HepG2 (cell line): ENCODE results near the gene PSMD9. TPM values are rescaled to one million over a fixed set of nuclear protein-coding genes. Genes with fewer than 3 reads are reported as not detected.

Source experiments
- ATAD3A ChIP-seq: sonication (generic); formaldehyde crosslinking; IDR thresholded peaks from 2 replicates; pipeline ENCODE4 v1.4.0; 2020; ENCODE audit warnings: missing genetic modification reagents
- EP300 ChIP-seq, 3 experiments: sonication (generic) in 1 of 3; formaldehyde crosslinking in 1 of 3; IDR thresholded peaks; 2 replicates each; pipeline versions ENCODE4 v1.5.1 to v1.6.1; 2011 to 2020; ENCODE audit warnings: low read depth in 2 of 3, low read length in 2 of 3, borderline replicate concordance in 1 of 3, improper control_type of control experiment in 1 of 3, mild to moderate bottlenecking in 1 of 3, missing genetic modification reagents in 1 of 3, moderate library complexity in 1 of 3
- GMEB2 ChIP-seq: IDR thresholded peaks from 2 replicates; pipeline ENCODE4 v1.6.1; 2016; ENCODE audit warnings: missing biosample characterization, missing genetic modification reagents, low read depth
- GRHL1 ChIP-seq: sonication (generic); formaldehyde crosslinking; conservative IDR thresholded peaks from 2 replicates; pipeline ENCODE4 v1.8.0; 2022; ENCODE audit warnings: missing genetic modification reagents
- HDAC6 ChIP-seq: fragments of 200-600 bp; sonication (generic); IDR thresholded peaks from 2 replicates; pipeline ENCODE4 v1.7.0; 2017; ENCODE audit warnings: mild to moderate bottlenecking, antibody characterized with exemption, low read length, low read depth
- KDM3A ChIP-seq: IDR thresholded peaks from 2 replicates; pipeline ENCODE4 v1.6.1; 2018; ENCODE audit warnings: low read depth, missing compliant biosample characterization
- NFRKB ChIP-seq: fragments of 450-650 bp; IDR thresholded peaks from 2 replicates; pipeline ENCODE4 v1.6.1; 2017
- PRPF4 ChIP-seq: fragments of 200-400 bp; formaldehyde crosslinking; IDR thresholded peaks from 2 replicates; pipeline ENCODE4 v1.6.1; 2016; ENCODE audit warnings: low read length, low read depth; ENCODE audit not compliant: poor library complexity, severe bottlenecking
- SNAPC4 ChIP-seq: sonication (generic); formaldehyde crosslinking; IDR thresholded peaks from 2 replicates; pipeline ENCODE4 v1.4.0; 2020; ENCODE audit warnings: mild to moderate bottlenecking, missing genetic modification reagents
- TP53 ChIP-seq: sonication (generic); formaldehyde crosslinking; conservative IDR thresholded peaks from 2 replicates; pipeline ENCODE4 v1.4.0; 2020; ENCODE audit warnings: missing genetic modification reagents
- U2AF1 ChIP-seq: fragments of 200-400 bp; formaldehyde crosslinking; optimal IDR thresholded peaks from 2 replicates; pipeline ENCODE3; 2017; ENCODE audit warnings: mild to moderate bottlenecking, low read depth, low read length
- ZBTB1 ChIP-seq: sonication (generic); formaldehyde crosslinking; IDR thresholded peaks from 2 replicates; pipeline ENCODE4 v1.4.0; 2020; ENCODE audit warnings: missing genetic modification reagents, borderline replicate concordance
- ZBTB7B ChIP-seq: sonication (generic); formaldehyde crosslinking; IDR thresholded peaks from 2 replicates; pipeline ENCODE4 v1.4.0; 2020; ENCODE audit warnings: missing genetic modification reagents
- ZNF136 ChIP-seq: sonication (generic); formaldehyde crosslinking; IDR thresholded peaks from 2 replicates; pipeline ENCODE4 v1.8.1; 2022; ENCODE audit warnings: low read depth, mild to moderate bottlenecking, moderate library complexity, missing genetic modification reagents
- ZNF333 ChIP-seq: sonication (generic); formaldehyde crosslinking; IDR thresholded peaks from 2 replicates; pipeline ENCODE4 v1.4.0; 2020; ENCODE audit warnings: mild to moderate bottlenecking, missing genetic modification reagents, borderline replicate concordance
- ZNF383 ChIP-seq: sonication (generic); formaldehyde crosslinking; IDR thresholded peaks from 2 replicates; pipeline ENCODE4 v1.4.0; 2020; ENCODE audit warnings: missing genetic modification reagents, mild to moderate bottlenecking, borderline replicate concordance
- polyA plus RNA-seq, 8 experiments: library from polyadenylated mRNA; depleted of rRNA in 3 of 8; stranded (reverse) in 7 of 8; unstranded in 1 of 8; fragments of >200 nt; fragmentation: Illumina TruSeq in 4 of 8; extraction: Trizol in 4 of 8; gene quantifications; 2 replicates each; pipeline versions ENCODE4 v1.2.1 to v1.2.3, GENCODE V29; 2011 to 2016; ENCODE audit warnings: low read depth in 4 of 8, missing spikeins in 1 of 8, mixed read lengths in 1 of 8; ENCODE audit not compliant: insufficient read depth in 1 of 8
- total RNA-seq, 5 experiments: library from RNA; depleted of rRNA; stranded (reverse); fragments of >200 nt; fragmentation: Illumina TruSeq; extraction: Trizol; gene quantifications; 2 replicates each; pipeline ENCODE4 v1.2.3, GENCODE V29; 2016; ENCODE audit warnings: low read depth in 1 of 5

PSMD9 gene
- total and polyA plus RNA-seq, 2 of the 13 experiments (the other 11 are each of a cell fraction or from before 2014, with no cell fraction given): 41.4 to 61.1 TPM

DNA sequence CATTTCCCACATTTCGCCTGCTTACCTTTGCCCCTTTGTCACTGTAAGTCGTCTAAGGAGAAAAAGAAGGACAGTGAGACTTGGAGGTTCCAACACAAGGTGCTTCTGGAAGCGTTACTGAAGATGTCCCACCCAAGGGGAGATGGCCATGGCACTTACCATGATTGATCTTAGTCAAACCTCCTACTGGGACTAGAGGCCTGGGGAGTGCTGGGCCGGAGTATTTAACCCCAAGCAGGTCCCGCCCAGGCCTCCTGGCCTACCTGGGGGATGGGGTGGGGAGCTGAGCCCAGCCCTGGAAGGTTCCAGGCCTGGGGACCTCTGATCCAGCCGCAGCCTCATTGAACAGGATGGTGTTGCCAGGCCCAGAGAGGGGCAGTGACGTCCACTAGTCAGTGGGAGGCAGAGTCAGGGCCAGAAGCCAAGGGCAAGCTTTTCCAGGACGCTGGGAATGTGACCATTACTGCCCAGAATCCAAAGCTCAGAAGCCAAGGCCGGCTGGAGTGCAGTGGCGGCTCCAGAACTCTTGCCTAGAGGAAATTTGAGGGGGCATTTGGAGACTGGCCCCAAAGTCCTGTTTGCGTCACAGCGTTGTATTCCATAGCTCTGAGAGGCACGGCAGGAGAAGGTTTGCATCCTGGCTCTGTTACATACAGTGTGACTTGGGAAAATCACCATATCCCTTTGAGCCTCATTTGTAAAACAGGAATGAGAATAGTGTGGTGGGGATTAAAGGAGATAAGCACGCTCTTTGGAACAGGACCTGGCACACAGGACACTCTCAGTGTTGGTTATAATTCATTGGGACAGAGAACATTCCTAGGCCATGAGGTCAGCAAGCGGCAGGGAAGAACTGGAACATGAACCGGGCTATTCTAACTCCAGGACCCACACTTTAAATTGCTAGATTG is 29.7 kb upstream of the PSMD9 start, which contains the start of gene HPD (continued):
- no peak; the same call in 1 of the 2 replicates for TF ChIP-seq SNAPC4 (CRISPR knock-in tag)
- no peak; the same call in 1 of the 2 replicates for TF ChIP-seq HDAC6
- 0 out of 2 replicates have a peak, but pooled peaks have one; percentile 17 for TF ChIP-seq ZNF333
- no peak for TF ChIP-seq TP53 (CRISPR knock-in tag)
- no peak for TF ChIP-seq GMEB2 (CRISPR knock-in tag)
- TF ChIP-seq PRPF4: no peak
- no peak for TF ChIP-seq ZBTB1
- no peak for TF ChIP-seq U2AF1
- TF ChIP-seq NFRKB: no peak
- TF ChIP-seq ATAD3A (CRISPR knock-in tag): no peak
- TF ChIP-seq EP300 (IDR thresholded peaks at IDR 0.05; ENCODE audit: low read depth in 2 of 2, low read length in 2 of 2): peak in 1 of 2 experiments; percentile 33; a peak in 1 of 4 replicates
- TF ChIP-seq EP300 (CRISPR knock-in tag; IDR thresholded peaks at IDR 0.05; ENCODE audit: borderline replicate concordance): peak; percentile 36; the same call in 1 of the 2 replicates
- no peak for TF ChIP-seq GRHL1 (CRISPR knock-in tag)
- no peak for TF ChIP-seq KDM3A (CRISPR knock-in tag)
- TF ChIP-seq ZNF136 (CRISPR knock-in tag): 0 out of 2 replicates have a peak, but pooled peaks have one; percentile 5
- peak; percentile 90 for TF ChIP-seq ZBTB7B
- TF ChIP-seq ZNF383: no peak
